GM21786 (cell line): Measurements from ENCODE around the gene OSBPL8.
A peak's percentile ranks its signal among the peaks of the same experiment; 100 is the strongest.
"Not testable (repeated sequence)": the region's sequence is repeated elsewhere in the genome, so short reads cannot be mapped to it uniquely, and the experiment has no call there.

Experiments used
- ATAC-seq: cut with Tn5 transposase; IDR thresholded peaks from one replicate; pipeline ENCODE4 v1.9.1; 2021; ENCODE audit not compliant: unreplicated experiment

Gene OSBPL8

GRCh38 chr12:76375470-76375869, 184.1 kb downstream of the OSBPL8 start:
- ATAC-seq: no peak

- no peak for ATAC-seq
Measured at GRCh38 chr12:76374386-76375020, 185.1 kb downstream of the OSBPL8 start.

- no peak for ATAC-seq
Measured at GRCh38 chr12:76368230-76368629, 191.3 kb downstream of the OSBPL8 start.

- ATAC-seq: no peak
Measured at GRCh38 chr12:76366163-76366562, 193.4 kb downstream of the OSBPL8 start.

GRCh38 chr12:76364131-76364530, 195.4 kb downstream of the OSBPL8 start:
- not testable (repeated sequence) for ATAC-seq

- no peak for ATAC-seq
Measured at GRCh38 chr12:76360316-76360715, 199.3 kb downstream of the OSBPL8 start.

- no peak for ATAC-seq
Measured at GRCh38 chr12:76356071-76356470, 203.5 kb downstream of the OSBPL8 start.

- peak; percentile 98 for ATAC-seq
Measured at GRCh38 chr12:76348079-76348901, 211.3 kb downstream of the OSBPL8 start, which contains the start of gene BBS10. TSS of gene BBS10 (minus strand) at chr12:76348415. CDS start at chr12:76348358, 57 bp downstream.

GRCh38 chr12:76346798-76347420, 212.7 kb downstream of the OSBPL8 start:
- ATAC-seq: peak; percentile 29

- ATAC-seq: no peak
Measured at GRCh38 chr12:76346236-76346635, 213.3 kb downstream of the OSBPL8 start.

- no peak for ATAC-seq
Measured at GRCh38 chr12:76345569-76345968, 214.0 kb downstream of the OSBPL8 start.

GRCh38 chr12:76341436-76342030, 218.0 kb downstream of the OSBPL8 start:
- ATAC-seq: no peak

GRCh38 chr12:76340680-76341435, 218.7 kb downstream of the OSBPL8 start:
- no peak for ATAC-seq

- no peak for ATAC-seq
Measured at GRCh38 chr12:76337583-76337982, 222.0 kb downstream of the OSBPL8 start.

- no peak for ATAC-seq
Measured at GRCh38 chr12:76332606-76333005, 227.0 kb downstream of the OSBPL8 start.

GRCh38 chr12:76329606-76330005, 230.0 kb downstream of the OSBPL8 start:
- no peak for ATAC-seq

GRCh38 chr12:76329159-76329558, 230.4 kb downstream of the OSBPL8 start:
- no peak for ATAC-seq

GRCh38 chr12:76319595-76320319, 239.8 kb downstream of the OSBPL8 start:
- not testable (repeated sequence) for ATAC-seq

GRCh38 chr12:76318773-76319594, 240.6 kb downstream of the OSBPL8 start:
- ATAC-seq: no peak
